WERI-Rb-1 (cell line): ENCODE data around the gene LRRC10B.

Experiments
- DNase-seq: peaks from one replicate; pipeline ENCODE4 v3.0.0-alpha.2; 2020
- H3K27ac ChIP-seq: fragments of 250-450 bp; sonication (Bioruptor Pico); 2 replicates; pipeline ENCODE4 v1.5.1; 2020; ENCODE audit warnings: mild to moderate bottlenecking, moderate library complexity
- H3K27me3 ChIP-seq: fragments of 250-450 bp; sonication (Bioruptor Pico); 2 replicates; pipeline ENCODE4 v1.5.1; 2021; ENCODE audit warnings: mild to moderate bottlenecking, low read depth, moderate library complexity; ENCODE audit not compliant: insufficient read depth, severe bottlenecking
- H3K36me3 ChIP-seq: fragments of 250-450 bp; sonication (Bioruptor Pico); 2 replicates; pipeline ENCODE4 v1.5.1; 2020; ENCODE audit warnings: mild to moderate bottlenecking, moderate library complexity
- H3K4me3 ChIP-seq: 2 replicates; pipeline ENCODE4 v1.5.1; 2011; ENCODE audit warnings: low read depth, mild to moderate bottlenecking, control low read depth, low read length
- H3K9me3 ChIP-seq: fragments of 250-450 bp; sonication (Bioruptor Pico); 2 replicates; pipeline ENCODE4 v1.5.1; 2021; ENCODE audit warnings: mild to moderate bottlenecking, moderate library complexity; ENCODE audit not compliant: severe bottlenecking
- TF ChIP-seq, protein P1 (sequence below): IDR thresholded peaks from 2 replicates; pipeline ENCODE4 v1.5.1; 2011; ENCODE audit warnings: low read depth, mild to moderate bottlenecking, control low read depth, inconsistent platforms, low read length

The LRRC10B gene

DNA sequence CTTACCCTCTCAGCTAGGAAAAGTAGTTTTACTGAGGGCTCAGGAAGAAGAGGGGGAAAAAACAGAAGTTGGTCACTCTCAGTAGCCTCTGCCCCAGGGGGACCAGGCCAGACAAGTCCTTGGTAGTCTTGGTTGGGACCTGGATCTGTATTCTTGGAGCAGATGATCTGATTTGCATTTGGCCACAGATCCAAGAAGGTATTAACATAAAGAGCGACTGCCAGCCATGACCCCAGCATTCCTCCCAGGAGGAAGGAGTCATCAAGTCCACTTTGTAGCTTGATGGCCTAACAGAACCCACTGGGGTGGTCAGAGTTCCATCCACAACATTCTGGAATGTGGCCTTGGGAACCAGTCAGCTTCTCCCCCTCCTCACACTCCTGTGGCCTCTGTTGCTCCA, 6.0 kb upstream of the LRRC10B start:
- Histone ChIP-seq H3K27me3 (no peaks in the 10 kb centered on the region), H3K4me3 (no peak overlapping the region), H3K36me3 (no peaks in the 10 kb centered on the region), H3K9me3 (no peaks in the 10 kb centered on the region), H3K27ac (no peak overlapping the region)
- TF ChIP-seq, protein P1, sequence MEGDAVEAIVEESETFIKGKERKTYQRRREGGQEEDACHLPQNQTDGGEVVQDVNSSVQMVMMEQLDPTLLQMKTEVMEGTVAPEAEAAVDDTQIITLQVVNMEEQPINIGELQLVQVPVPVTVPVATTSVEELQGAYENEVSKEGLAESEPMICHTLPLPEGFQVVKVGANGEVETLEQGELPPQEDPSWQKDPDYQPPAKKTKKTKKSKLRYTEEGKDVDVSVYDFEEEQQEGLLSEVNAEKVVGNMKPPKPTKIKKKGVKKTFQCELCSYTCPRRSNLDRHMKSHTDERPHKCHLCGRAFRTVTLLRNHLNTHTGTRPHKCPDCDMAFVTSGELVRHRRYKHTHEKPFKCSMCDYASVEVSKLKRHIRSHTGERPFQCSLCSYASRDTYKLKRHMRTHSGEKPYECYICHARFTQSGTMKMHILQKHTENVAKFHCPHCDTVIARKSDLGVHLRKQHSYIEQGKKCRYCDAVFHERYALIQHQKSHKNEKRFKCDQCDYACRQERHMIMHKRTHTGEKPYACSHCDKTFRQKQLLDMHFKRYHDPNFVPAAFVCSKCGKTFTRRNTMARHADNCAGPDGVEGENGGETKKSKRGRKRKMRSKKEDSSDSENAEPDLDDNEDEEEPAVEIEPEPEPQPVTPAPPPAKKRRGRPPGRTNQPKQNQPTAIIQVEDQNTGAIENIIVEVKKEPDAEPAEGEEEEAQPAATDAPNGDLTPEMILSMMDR = no peak
- DNase-seq = no peak

DNA sequence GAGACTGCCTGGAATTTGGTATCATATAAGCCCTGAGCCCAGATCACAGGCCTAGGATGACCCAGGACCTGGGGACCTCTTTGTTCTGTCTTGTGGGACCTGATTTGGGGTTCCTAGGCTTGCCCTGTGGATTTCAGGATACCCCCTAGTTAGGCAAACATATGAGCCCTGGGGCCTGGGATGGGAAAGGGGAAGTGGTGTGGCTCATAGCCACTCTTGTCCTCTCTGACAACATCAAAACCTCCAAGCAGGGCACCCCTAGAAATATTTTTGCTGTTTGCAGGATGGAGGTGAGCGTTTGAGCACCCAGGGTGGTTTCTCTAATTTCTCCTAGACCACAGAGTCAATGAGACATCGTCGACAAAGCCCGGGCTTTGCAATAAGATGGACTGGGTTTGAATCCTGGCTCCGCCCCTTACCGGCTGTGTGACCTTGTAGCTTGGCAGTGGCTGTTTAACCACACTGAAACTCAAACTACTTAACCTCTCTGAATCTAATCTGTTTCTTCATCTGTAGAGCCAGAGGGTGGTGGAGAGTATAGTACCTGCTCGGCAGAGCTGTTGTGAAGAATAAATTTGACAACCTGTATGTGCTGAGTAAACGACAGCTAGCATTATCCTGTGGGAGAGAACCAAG, 5.3 kb upstream of the LRRC10B start:
- no peaks in the 10 kb centered on the region for H3K36me3 ChIP-seq
- H3K4me3 ChIP-seq = no peak overlapping the region
- TF ChIP-seq, protein P1 = no peak
- no peaks in the 10 kb centered on the region for H3K9me3 ChIP-seq
- H3K27me3 ChIP-seq = no peaks in the 10 kb centered on the region
- no peak overlapping the region for H3K27ac ChIP-seq
- no peak for DNase-seq

DNA sequence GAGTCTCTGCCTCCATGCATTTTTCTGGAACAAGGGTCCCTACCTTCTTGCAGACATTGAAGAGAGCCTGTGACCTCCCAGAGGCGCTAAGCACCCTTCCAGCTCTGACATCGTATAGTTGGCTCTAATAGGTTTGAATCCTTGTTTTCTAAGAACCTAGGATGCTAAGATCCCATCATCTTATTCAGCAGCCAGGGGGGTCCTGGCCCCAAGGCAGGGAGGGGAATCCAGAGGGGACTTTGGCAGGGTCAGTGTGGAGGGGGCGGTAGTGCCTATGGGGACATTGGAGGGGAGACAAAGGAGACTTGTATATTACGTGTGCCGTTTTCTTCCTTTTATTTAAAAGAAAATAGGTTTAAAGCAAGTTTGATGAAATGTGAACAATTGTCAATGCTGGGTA, 3.4 kb upstream of the LRRC10B start:
- TF ChIP-seq, protein P1 = no peak
- no peak overlapping the region for H3K4me3 ChIP-seq
- no peaks in the 10 kb centered on the region for H3K27me3 ChIP-seq
- no peak for DNase-seq
- no peaks in the 10 kb centered on the region for H3K9me3 ChIP-seq
- H3K27ac ChIP-seq = no peak overlapping the region
- H3K36me3 ChIP-seq = no peaks in the 10 kb centered on the region

- TF ChIP-seq, protein P1 = no peak
- DNase-seq = no peak
- Histone ChIP-seq H3K4me3 (no peak overlapping the region), H3K9me3 (no peaks in the 10 kb centered on the region), H3K36me3 (no peaks in the 10 kb centered on the region), H3K27me3 (no peaks in the 10 kb centered on the region), H3K27ac (no peak overlapping the region)
Observed at GRCh38 chr11:61505640-61506155, 2.9 kb upstream of the LRRC10B start.

DNA sequence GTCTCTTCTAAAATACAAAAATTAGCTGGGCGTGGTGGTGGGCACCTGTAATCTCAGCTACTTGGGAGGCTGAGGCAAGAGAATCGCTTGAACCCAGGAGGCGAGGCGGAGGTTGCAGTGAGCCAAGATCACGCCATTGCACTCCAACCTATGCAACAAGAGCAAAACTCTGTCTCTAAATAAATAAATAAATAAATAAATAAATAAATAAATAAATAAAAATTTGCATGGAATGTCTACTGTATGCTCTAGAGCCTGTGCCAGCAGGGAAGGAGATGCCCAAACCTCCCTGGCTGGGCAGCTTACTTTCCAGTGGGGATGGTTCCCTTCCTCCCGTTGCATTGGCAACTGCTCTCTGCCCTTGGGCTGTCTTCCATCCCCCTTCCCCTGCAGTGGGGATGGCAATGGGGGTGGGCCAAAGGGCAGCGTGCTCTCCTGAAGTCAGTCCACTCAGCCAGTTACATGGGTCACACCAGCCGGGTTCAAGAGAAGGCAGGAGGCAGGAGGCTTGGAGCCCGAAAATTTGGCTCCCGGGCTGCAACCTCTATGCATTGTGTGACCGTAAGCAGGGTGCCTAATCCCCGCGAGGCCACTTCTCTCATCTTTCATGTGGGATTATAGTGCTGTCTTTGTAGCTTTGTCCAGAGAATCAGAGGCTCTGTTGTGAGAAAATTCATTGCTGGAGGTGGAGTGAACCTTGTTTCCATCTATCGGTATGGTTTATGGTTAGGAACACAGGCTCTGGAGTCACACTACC, 1.4 kb upstream of the LRRC10B start:
- no peaks in the 10 kb centered on the region for H3K36me3 ChIP-seq
- no peak overlapping the region for H3K27ac ChIP-seq
- no peaks in the 10 kb centered on the region for H3K27me3 ChIP-seq
- TF ChIP-seq, protein P1 = no peak
- H3K9me3 ChIP-seq = no peaks in the 10 kb centered on the region
- no peak overlapping the region for H3K4me3 ChIP-seq
- DNase-seq = peak; percentile 38
